ENCODE measurements around the gene ATP1B2.

DNA sequence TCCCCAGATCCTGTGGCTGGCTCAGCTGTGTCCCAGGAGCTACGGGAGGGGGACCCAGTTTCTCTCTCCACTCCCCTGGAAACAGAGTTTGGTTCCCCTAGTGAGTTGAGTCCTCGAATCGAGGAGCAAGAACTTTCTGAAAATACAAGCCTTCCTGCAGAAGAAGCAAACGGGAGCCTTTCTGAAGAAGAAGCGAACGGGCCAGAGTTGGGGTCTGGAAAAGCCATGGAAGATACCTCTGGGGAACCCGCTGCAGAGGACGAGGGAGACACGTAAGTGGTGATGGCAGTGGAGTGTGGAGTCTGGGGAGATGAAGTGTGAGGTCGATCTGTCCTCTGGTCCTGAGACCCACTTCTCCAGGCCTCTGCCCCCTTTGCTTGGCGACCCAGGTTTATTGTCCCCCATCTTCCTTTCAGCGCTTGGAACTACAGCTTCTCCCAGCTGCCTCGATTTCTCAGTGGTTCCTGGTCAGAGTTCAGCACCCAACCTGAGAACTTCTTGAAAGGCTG lies 38.1 kb downstream of the ATP1B2 start:
- no peak for TF ChIP-seq RAD21 (IDR thresholded peaks at IDR 0.05; ENCODE audit: low read length)
- TF ChIP-seq, protein P1, sequence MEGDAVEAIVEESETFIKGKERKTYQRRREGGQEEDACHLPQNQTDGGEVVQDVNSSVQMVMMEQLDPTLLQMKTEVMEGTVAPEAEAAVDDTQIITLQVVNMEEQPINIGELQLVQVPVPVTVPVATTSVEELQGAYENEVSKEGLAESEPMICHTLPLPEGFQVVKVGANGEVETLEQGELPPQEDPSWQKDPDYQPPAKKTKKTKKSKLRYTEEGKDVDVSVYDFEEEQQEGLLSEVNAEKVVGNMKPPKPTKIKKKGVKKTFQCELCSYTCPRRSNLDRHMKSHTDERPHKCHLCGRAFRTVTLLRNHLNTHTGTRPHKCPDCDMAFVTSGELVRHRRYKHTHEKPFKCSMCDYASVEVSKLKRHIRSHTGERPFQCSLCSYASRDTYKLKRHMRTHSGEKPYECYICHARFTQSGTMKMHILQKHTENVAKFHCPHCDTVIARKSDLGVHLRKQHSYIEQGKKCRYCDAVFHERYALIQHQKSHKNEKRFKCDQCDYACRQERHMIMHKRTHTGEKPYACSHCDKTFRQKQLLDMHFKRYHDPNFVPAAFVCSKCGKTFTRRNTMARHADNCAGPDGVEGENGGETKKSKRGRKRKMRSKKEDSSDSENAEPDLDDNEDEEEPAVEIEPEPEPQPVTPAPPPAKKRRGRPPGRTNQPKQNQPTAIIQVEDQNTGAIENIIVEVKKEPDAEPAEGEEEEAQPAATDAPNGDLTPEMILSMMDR (IDR thresholded peaks at IDR 0.05) = no peak
